NB4 (cell line): ENCODE results near the gene FBXW8.

ENCODE experiments used
- CTCF ChIP-seq: IDR thresholded peaks from one replicate; pipeline ENCODE4 v1.5.1; 2012; ENCODE audit warnings: low read depth, low read length
- MAX ChIP-seq: IDR thresholded peaks from 2 replicates; pipeline ENCODE4 v1.6.1; 2011; ENCODE audit warnings: low read depth, low read length
- MYC ChIP-seq: IDR thresholded peaks from 2 replicates; pipeline ENCODE4 v1.6.1; 2011; ENCODE audit warnings: low read depth, low read length
- POLR2A ChIP-seq: IDR thresholded peaks from 2 replicates; pipeline ENCODE4 v1.6.1; 2011; ENCODE audit warnings: mild to moderate bottlenecking; ENCODE audit not compliant: insufficient read length; ENCODE audit errors: extremely low read depth

- TF ChIP-seq POLR2A (no peak), CTCF (no peak), MYC (no peak), MAX (0 out of 2 replicates have a peak, but pooled peaks have one; percentile 6)
Measured at GRCh38 chr12:117046425-117046824, 135.7 kb downstream of the FBXW8 start.
